ENCODE data around the gene EPHA5.

Gene EPHA5

DNA sequence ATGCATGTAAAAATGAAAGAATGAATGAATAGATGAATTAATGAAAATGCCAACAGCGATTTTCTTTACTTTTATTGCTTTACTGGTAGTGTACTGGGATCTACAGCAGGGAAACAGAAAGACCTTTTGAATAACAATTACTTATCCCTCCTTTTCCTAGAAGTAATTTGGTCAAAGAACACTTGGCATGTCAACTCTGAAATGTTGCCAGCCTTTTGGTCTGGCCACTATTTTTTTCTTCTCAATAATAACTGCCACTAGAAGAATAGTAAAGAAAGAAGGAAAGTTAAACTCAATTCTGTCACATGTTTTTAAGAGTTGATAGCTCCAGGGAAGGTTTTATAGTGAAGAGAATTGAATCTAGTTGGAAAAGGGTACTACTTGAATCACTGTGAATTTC is 52.9 kb downstream of the EPHA5 start:
- ATAC-seq (ENCODE audit: insufficient read depth, low read depth): no peak
- Histone ChIP-seq H3K36me3 (ENCODE audit: insufficient read depth, low read length) (no peaks in the 10 kb centered on the region), H2AFZ (ENCODE audit: low read depth, low read length) (no peak overlapping the region), H3K9ac (ENCODE audit: low read depth, low read length) (no peak overlapping the region), H3K9me3 (ENCODE audit: insufficient read depth, low read length, severe bottlenecking) (no peaks in the 10 kb centered on the region), H3K4me3 (ENCODE audit: low read depth in 1 of 2, low read length in 2 of 2) (no peak overlapping the region), H3K79me2 (ENCODE audit: insufficient read depth, low read length) (no peaks in the 10 kb centered on the region), H3K27ac (ENCODE audit: low read length) (no peak overlapping the region), H4K20me1 (ENCODE audit: insufficient read depth, low read length) (no peaks in the 10 kb centered on the region), H3K4me1 (ENCODE audit: insufficient read depth, low read length) (no peaks in the 10 kb centered on the region), H3K4me2 (ENCODE audit: insufficient read depth, low read length) (no peak overlapping the region), H3K27me3 (ENCODE audit: insufficient read depth, low read length, poor library complexity) (no peaks in the 10 kb centered on the region)
- TF ChIP-seq, protein P1, sequence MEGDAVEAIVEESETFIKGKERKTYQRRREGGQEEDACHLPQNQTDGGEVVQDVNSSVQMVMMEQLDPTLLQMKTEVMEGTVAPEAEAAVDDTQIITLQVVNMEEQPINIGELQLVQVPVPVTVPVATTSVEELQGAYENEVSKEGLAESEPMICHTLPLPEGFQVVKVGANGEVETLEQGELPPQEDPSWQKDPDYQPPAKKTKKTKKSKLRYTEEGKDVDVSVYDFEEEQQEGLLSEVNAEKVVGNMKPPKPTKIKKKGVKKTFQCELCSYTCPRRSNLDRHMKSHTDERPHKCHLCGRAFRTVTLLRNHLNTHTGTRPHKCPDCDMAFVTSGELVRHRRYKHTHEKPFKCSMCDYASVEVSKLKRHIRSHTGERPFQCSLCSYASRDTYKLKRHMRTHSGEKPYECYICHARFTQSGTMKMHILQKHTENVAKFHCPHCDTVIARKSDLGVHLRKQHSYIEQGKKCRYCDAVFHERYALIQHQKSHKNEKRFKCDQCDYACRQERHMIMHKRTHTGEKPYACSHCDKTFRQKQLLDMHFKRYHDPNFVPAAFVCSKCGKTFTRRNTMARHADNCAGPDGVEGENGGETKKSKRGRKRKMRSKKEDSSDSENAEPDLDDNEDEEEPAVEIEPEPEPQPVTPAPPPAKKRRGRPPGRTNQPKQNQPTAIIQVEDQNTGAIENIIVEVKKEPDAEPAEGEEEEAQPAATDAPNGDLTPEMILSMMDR (IDR thresholded peaks at IDR 0.05; ENCODE audit: borderline replicate concordance, extremely low read depth, low read length, poor library complexity, severe bottlenecking): no peak
- no peak for TF ChIP-seq EZH2 (IDR thresholded peaks at IDR 0.05; ENCODE audit: borderline replicate concordance, low read depth, low read length, severe bottlenecking)
- DNase-seq: no peak

DNA sequence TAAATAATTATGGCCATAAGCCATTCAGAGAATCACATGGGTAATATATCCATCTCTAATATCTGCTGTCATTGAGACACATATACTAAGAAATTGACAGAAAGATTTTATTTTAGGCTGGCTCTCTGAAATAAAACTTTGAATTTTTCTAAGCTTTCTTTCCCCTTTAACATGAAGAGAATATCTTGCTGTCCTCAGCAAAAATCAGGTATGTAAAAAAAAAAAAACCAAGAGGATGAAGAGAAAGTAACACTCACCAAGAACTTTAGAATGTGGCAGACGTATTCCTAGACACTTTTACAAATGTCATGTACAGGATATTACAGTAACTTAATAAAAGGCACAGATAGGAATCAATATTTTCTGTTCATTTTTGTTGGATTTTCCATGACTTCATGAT is 65.8 kb downstream of the EPHA5 start:
- no peak for ATAC-seq (ENCODE audit: insufficient read depth, low read depth)
- H3K4me3 ChIP-seq (ENCODE audit: low read depth in 1 of 2, low read length in 2 of 2): no peak overlapping the region

DNA sequence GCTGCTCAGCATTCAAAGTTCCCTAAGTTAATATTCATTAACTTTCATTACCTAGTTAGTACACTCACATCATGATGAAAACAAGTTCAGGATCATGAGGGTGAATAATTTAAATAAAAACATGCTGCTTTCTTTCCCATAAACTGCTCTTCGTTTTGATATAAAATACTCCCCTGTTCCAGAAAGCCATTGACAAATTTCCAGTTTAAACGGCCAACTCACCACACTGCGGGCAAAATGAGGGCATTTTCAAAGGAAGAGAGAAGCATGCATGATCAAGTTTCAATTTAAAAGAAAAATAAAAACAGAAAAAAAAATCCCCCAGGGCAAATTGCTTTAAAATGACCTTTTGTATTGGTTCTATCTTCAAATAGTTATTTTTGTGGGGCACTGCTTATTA is 69.6 kb downstream of the EPHA5 start:
- ATAC-seq (ENCODE audit: insufficient read depth, low read depth) (no peak), DNase-seq (no peak)
- no peak overlapping the region for H3K9ac ChIP-seq (ENCODE audit: low read depth, low read length)
- H3K79me2 ChIP-seq (ENCODE audit: insufficient read depth, low read length): no peaks in the 10 kb centered on the region
- H3K4me2 ChIP-seq (ENCODE audit: insufficient read depth, low read length): no peak overlapping the region
- H3K4me3 ChIP-seq (ENCODE audit: low read depth in 1 of 2, low read length in 2 of 2): no peak overlapping the region
- no peaks in the 10 kb centered on the region for H4K20me1 ChIP-seq (ENCODE audit: insufficient read depth, low read length)
- no peaks in the 10 kb centered on the region for H3K4me1 ChIP-seq (ENCODE audit: insufficient read depth, low read length)
- H3K27me3 ChIP-seq (ENCODE audit: insufficient read depth, low read length, poor library complexity): no peaks in the 10 kb centered on the region
- TF ChIP-seq, protein P1 (IDR thresholded peaks at IDR 0.05; ENCODE audit: borderline replicate concordance, extremely low read depth, low read length, poor library complexity, severe bottlenecking): no peak
- no peak for TF ChIP-seq EZH2 (IDR thresholded peaks at IDR 0.05; ENCODE audit: borderline replicate concordance, low read depth, low read length, severe bottlenecking)
- H3K27ac ChIP-seq (ENCODE audit: low read length): no peak overlapping the region
- H2AFZ ChIP-seq (ENCODE audit: low read depth, low read length): no peak overlapping the region; the same call in 1 of the 2 replicates
- H3K9me3 ChIP-seq (ENCODE audit: insufficient read depth, low read length, severe bottlenecking): no peaks in the 10 kb centered on the region
- H3K36me3 ChIP-seq (ENCODE audit: insufficient read depth, low read length): no peaks in the 10 kb centered on the region

More for the DNA sequence above, 65.8 kb downstream of the EPHA5 start:
- no peaks in the 10 kb centered on the region for H4K20me1 ChIP-seq (ENCODE audit: insufficient read depth, low read length)
- no peak overlapping the region for H3K4me2 ChIP-seq (ENCODE audit: insufficient read depth, low read length)
- H3K4me1 ChIP-seq (ENCODE audit: insufficient read depth, low read length): no peaks in the 10 kb centered on the region
- no peak for DNase-seq
- no peak overlapping the region for H3K27ac ChIP-seq (ENCODE audit: low read length)
- no peak overlapping the region for H2AFZ ChIP-seq (ENCODE audit: low read depth, low read length)
- no peaks in the 10 kb centered on the region for H3K79me2 ChIP-seq (ENCODE audit: insufficient read depth, low read length)
- TF ChIP-seq EZH2 (IDR thresholded peaks at IDR 0.05; ENCODE audit: borderline replicate concordance, low read depth, low read length, severe bottlenecking): no peak
- TF ChIP-seq, protein P1 (IDR thresholded peaks at IDR 0.05; ENCODE audit: borderline replicate concordance, extremely low read depth, low read length, poor library complexity, severe bottlenecking): no peak
- no peaks in the 10 kb centered on the region for H3K27me3 ChIP-seq (ENCODE audit: insufficient read depth, low read length, poor library complexity)
- no peaks in the 10 kb centered on the region for H3K36me3 ChIP-seq (ENCODE audit: insufficient read depth, low read length)
- H3K9ac ChIP-seq (ENCODE audit: low read depth, low read length): no peak overlapping the region
- H3K9me3 ChIP-seq (ENCODE audit: insufficient read depth, low read length, severe bottlenecking): no peaks in the 10 kb centered on the region

DNA sequence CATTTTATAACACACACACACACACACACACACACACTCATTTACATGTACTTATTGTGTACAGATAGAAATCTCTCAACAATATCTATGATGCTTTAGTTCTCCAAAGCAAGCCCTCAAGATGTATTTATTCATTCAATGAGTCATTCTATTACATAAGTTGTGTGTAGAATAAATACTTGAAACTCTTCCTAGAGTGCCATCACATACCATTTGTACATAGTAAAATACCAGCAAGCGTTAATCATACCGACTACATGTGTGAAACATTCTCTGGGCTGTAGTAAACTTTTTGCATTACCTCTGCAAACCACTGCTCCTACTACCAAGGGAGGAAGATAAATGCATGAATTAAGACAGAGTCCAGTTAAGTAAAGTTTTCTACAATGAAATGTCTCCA is 70.9 kb downstream of the EPHA5 start:
- no peak overlapping the region for H2AFZ ChIP-seq (ENCODE audit: low read depth, low read length)
- no peak overlapping the region for H3K4me3 ChIP-seq (ENCODE audit: low read depth in 1 of 2, low read length in 2 of 2)
- H3K4me2 ChIP-seq (ENCODE audit: insufficient read depth, low read length): no peak overlapping the region
- H3K79me2 ChIP-seq (ENCODE audit: insufficient read depth, low read length): no peaks in the 10 kb centered on the region
- H3K9ac ChIP-seq (ENCODE audit: low read depth, low read length): no peak overlapping the region
- no peaks in the 10 kb centered on the region for H3K36me3 ChIP-seq (ENCODE audit: insufficient read depth, low read length)
- H3K27me3 ChIP-seq (ENCODE audit: insufficient read depth, low read length, poor library complexity): no peaks in the 10 kb centered on the region
- H3K9me3 ChIP-seq (ENCODE audit: insufficient read depth, low read length, severe bottlenecking): no peaks in the 10 kb centered on the region
- no peak overlapping the region for H3K27ac ChIP-seq (ENCODE audit: low read length)
- no peaks in the 10 kb centered on the region for H3K4me1 ChIP-seq (ENCODE audit: insufficient read depth, low read length)
- DNase-seq: no peak
- no peak for ATAC-seq (ENCODE audit: insufficient read depth, low read depth)
- TF ChIP-seq, protein P1 (IDR thresholded peaks at IDR 0.05; ENCODE audit: borderline replicate concordance, extremely low read depth, low read length, poor library complexity, severe bottlenecking): no peak
- TF ChIP-seq EZH2 (IDR thresholded peaks at IDR 0.05; ENCODE audit: borderline replicate concordance, low read depth, low read length, severe bottlenecking): no peak
- H4K20me1 ChIP-seq (ENCODE audit: insufficient read depth, low read length): no peaks in the 10 kb centered on the region

Data from DND-41 (cell line).